Neural progenitor cell (in vitro differentiated cells): ENCODE data around the gene PRSS16.

Experiments
- CTCF ChIP-seq: fragments of 200-600 bp; sonication (generic); IDR thresholded peaks from 2 replicates; pipeline ENCODE4 v1.5.1; 2017; ENCODE audit warnings: antibody characterized with exemption, mild to moderate bottlenecking
- EZH2 ChIP-seq: fragments of 200-600 bp; sonication (generic); IDR thresholded peaks from 2 replicates; pipeline ENCODE4 v1.6.1; 2017; ENCODE audit warnings: antibody characterized with exemption, mild to moderate bottlenecking, moderate library complexity

GRCh38 chr6:27209196-27209595 lies 38.3 kb upstream of the PRSS16 start:
- no peak for TF ChIP-seq CTCF
- TF ChIP-seq EZH2: no peak
